ENCODE measurements around the gene FIBIN. TPM values are rescaled to one million over a fixed set of nuclear protein-coding genes. Genes with fewer than 3 reads are reported as not detected.

FIBIN gene
- total RNA-seq: not detected
- not detected for polyA plus RNA-seq
- total RNA-seq: 0 reads per million in 6 experiments

- Mint-ChIP-seq H3K4me3 (no peak within 1 kb of the TSS), H3K27ac (no peak within 1 kb of the TSS), H3K36me3 (no peaks in the 10 kb centered on the region), H3K4me1 (no peaks in the 10 kb centered on the region), H3K9me3 (peaks cover 0 to 3% (median 1%) of the 10 kb centered on the region in 9 donors), H3K27me3 (peaks cover 2 to 8% (median 5%) of the 10 kb centered on the region in 5 donors)
- DNase-seq: no peak
- no peak for ATAC-seq
- POLR2A ChIA-PET: no interaction called here
Measured at GRCh38 chr11:26993965-26994457, at the start of gene FIBIN. Gene FIBIN, plus strand, starts transcription at chr11:26994112. Its CDS starts 415 bp downstream, at chr11:26994527.

- Mint-ChIP-seq H3K27ac (no peak overlapping the region), H3K27me3 (no peaks in the 10 kb centered on the region), H3K36me3 (peaks cover 0 to 5% (median 0%) of the 10 kb centered on the region in 3 donors), H3K4me3 (no peak overlapping the region), H3K9me3 (peaks cover 0 to 27% (median 5%) of the 10 kb centered on the region in 9 donors), H3K4me1 (no peaks in the 10 kb centered on the region)
- DNase-seq: no peak
- POLR2A ChIA-PET: no interaction called here
- ATAC-seq: no peak
Measured at GRCh38 chr11:26944866-26945664, 48.8 kb upstream of the FIBIN start.

DNA sequence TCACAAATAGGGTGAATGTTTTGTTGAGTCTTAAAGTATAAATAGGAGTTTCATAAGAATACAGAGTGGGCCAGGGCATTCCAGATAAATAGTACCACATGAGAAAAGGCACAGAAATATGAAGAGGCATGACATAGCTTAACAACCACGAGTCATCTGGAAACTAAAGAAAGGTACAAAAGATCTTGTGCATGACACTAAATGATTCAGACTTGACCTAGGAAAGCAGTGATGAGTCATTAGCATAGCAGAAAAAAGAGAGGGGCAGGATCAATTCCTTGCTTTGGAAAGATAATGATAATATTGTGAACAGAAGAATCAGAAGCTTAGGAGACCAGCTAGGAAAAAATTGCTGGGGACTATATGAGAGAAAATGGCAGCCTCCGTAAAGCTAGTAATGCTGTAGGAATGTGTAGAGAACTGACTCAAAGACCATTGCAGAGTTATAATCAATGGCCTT is 47.6 kb upstream of the FIBIN start:
- Mint-ChIP-seq H3K27ac (no peak overlapping the region), H3K9me3 (peaks cover 0 to 27% (median 4%) of the 10 kb centered on the region in 9 donors), H3K27me3 (no peaks in the 10 kb centered on the region), H3K4me3 (no peak overlapping the region), H3K36me3 (peaks cover 0 to 5% (median 0%) of the 10 kb centered on the region in 3 donors), H3K4me1 (no peaks in the 10 kb centered on the region)
- ATAC-seq (no peak), DNase-seq (no peak)
- POLR2A ChIA-PET: no interaction called here

DNA sequence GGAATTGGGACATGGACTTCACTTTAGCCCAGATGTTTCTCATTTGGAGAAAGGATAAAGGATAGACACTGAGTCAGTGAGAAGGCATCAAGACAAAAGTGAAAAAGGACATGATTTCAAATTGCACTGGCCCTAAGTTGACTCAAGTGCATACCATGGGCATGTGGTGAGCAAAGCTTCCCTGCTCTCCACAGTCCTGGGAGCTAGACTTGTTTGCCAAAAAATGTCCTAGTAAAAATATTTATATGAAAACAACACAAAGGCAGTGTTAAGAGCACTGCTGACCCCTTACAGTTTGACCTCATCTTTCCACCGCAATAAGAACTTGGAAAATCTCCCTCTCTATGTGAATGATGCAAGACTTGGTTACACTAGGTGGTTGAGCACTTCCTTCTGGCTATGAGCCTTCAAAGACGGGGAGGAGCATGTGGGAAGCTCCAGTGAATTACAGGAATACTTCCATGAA is 46.5 kb upstream of the FIBIN start:
- no peaks in the 10 kb centered on the region for H3K4me1 Mint-ChIP-seq
- POLR2A ChIA-PET: no interaction called here

GRCh38 chr11:26947904-26948639 is 45.8 kb upstream of the FIBIN start:
- DNase-seq: no peak
- POLR2A ChIA-PET: no interaction called here
- H3K36me3 Mint-ChIP-seq: no peaks in the 10 kb centered on the region

More for the DNA sequence above, 46.5 kb upstream of the FIBIN start:
- no peak for ATAC-seq
- DNase-seq: no peak
- Mint-ChIP-seq H3K27me3 (no peaks in the 10 kb centered on the region), H3K9me3 (peaks cover 0 to 21% (median 2%) of the 10 kb centered on the region in 9 donors), H3K27ac (no peak overlapping the region), H3K4me3 (no peak overlapping the region), H3K36me3 (no peaks in the 10 kb centered on the region)

DNA sequence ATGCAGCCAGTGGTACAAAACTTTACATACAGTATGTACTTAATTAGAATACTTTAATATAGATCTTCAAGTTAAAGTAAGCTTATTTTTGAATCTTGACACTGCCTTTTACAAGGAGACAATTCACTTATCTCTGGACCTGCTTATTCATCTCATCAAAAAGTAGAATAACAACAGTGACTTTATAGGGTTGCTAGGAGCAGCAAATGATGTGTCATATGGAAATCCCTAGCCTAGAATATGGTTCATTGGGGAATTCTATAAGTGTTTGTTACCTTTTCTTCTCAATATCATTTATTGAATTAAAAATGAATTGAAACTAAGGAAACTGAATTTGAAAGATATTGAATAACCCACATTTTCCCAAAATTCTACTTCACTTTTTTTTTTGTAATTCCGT is 45.0 kb upstream of the FIBIN start:
- POLR2A ChIA-PET: no interaction called here
- Mint-ChIP-seq H3K4me3 (no peak overlapping the region), H3K27ac (no peak overlapping the region), H3K9me3 (peaks cover 0 to 21% (median 2%) of the 10 kb centered on the region in 9 donors), H3K27me3 (no peaks in the 10 kb centered on the region), H3K36me3 (no peaks in the 10 kb centered on the region), H3K4me1 (no peaks in the 10 kb centered on the region)
- ATAC-seq (no peak), DNase-seq (no peak)

More at GRCh38 chr11:26947904-26948639, 45.8 kb upstream of the FIBIN start:
- H3K27me3 Mint-ChIP-seq: no peaks in the 10 kb centered on the region
- H3K4me3 Mint-ChIP-seq: no peak overlapping the region
- peaks cover 0 to 21% (median 2%) of the 10 kb centered on the region in 9 donors for H3K9me3 Mint-ChIP-seq
- H3K4me1 Mint-ChIP-seq: no peaks in the 10 kb centered on the region
- ATAC-seq: no peak
- no peak overlapping the region for H3K27ac Mint-ChIP-seq

GRCh38 chr11:26949846-26950245 is 44.1 kb upstream of the FIBIN start:
- no peaks in the 10 kb centered on the region for H3K36me3 Mint-ChIP-seq
- ATAC-seq (no peak), DNase-seq (no peak)
- peaks cover 0 to 21% (median 2%) of the 10 kb centered on the region in 9 donors for H3K9me3 Mint-ChIP-seq
- POLR2A ChIA-PET: no interaction called here
- no peak overlapping the region for H3K27ac Mint-ChIP-seq
- H3K4me3 Mint-ChIP-seq: no peak overlapping the region
- H3K4me1 Mint-ChIP-seq: no peaks in the 10 kb centered on the region
- H3K27me3 Mint-ChIP-seq: no peaks in the 10 kb centered on the region

- no peak overlapping the region for H3K27ac Mint-ChIP-seq
- no peak overlapping the region for H3K4me3 Mint-ChIP-seq
- DNase-seq (no peak), ATAC-seq (no peak)
- POLR2A ChIA-PET: no interaction called here
- H3K27me3 Mint-ChIP-seq: no peaks in the 10 kb centered on the region
- no peaks in the 10 kb centered on the region for H3K36me3 Mint-ChIP-seq
- H3K9me3 Mint-ChIP-seq: peaks cover 0 to 21% (median 2%) of the 10 kb centered on the region in 9 donors
- H3K4me1 Mint-ChIP-seq: no peaks in the 10 kb centered on the region
Measured at GRCh38 chr11:26950260-26950719, 43.6 kb upstream of the FIBIN start.

DNA sequence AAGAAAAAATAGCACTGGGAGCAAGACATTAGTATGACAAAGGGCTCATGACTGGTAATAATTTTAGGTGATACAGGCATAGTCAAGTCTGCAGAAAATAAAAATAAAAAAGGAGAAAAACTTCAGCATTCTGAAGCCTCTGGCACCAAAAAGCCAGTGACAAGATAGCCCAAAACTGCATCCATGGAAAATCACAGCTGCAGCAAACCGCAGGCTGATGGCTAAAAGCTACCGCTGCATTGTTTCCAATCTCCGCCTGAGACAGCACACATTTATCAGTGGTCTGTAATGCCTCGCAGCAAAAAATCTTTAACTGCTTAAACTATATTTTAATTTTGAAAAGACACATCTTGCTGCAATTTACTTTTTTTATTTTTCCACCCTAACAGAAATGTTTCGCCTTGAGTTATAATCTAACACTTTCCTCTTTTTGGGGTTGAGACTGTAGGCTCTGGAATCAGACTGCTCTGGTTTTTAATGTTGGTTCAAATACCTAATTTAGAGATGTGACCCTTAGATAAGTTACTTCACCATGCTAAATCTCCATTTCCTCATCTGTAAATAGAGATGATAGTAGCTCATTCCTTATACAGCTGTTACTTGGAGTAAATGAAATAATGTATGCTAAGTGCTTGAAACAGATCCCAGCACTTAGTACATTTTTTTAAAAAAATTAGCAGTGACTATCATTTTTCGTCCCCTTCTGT is 42.0 kb upstream of the FIBIN start:
- DNase-seq: no peak
- POLR2A ChIA-PET: no interaction called here
- no peaks in the 10 kb centered on the region for H3K27me3 Mint-ChIP-seq
- peaks cover 0 to 14% (median 2%) of the 10 kb centered on the region in 9 donors for H3K9me3 Mint-ChIP-seq
- H3K36me3 Mint-ChIP-seq: no peaks in the 10 kb centered on the region
- ATAC-seq: no peak
- H3K27ac Mint-ChIP-seq: no peak overlapping the region
- no peak overlapping the region for H3K4me3 Mint-ChIP-seq
- H3K4me1 Mint-ChIP-seq: no peaks in the 10 kb centered on the region

DNA sequence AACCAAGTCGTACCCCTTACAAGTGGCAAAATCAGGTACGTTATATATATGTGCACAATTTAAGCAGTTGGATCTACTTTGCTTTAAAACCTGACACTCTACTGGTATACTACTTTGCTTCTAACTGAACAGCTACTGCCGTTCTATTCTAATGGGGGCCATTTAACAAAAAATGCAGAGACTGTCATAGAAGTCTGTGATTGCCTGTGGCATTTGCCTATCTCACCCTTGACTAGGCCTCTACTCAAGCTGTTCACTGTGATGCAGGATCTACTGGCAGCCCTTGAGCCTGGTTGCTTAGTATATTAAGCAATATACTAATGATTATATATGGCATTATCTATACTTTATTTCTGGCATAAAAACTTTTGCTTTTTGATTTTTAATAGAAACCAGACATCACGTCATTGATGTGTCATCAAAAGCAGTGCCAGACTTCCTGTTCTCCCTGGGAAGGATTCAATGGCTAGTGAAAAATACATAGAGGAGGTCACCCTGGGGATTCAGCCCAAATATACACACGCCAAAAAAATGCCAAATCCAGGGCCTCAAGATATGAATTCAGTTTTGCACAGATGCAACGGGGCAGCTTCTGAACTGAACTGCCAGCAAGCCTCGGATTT is 40.0 kb upstream of the FIBIN start:
- no peak overlapping the region for H3K27ac Mint-ChIP-seq
- no peak for DNase-seq
- no peak overlapping the region for H3K4me3 Mint-ChIP-seq
- POLR2A ChIA-PET: no interaction called here
- H3K9me3 Mint-ChIP-seq: peaks cover 0 to 5% (median 0%) of the 10 kb centered on the region in 9 donors
- no peaks in the 10 kb centered on the region for H3K36me3 Mint-ChIP-seq
- H3K27me3 Mint-ChIP-seq: no peaks in the 10 kb centered on the region
- H3K4me1 Mint-ChIP-seq: no peaks in the 10 kb centered on the region
- ATAC-seq: no peak

- Mint-ChIP-seq H3K4me1 (no peaks in the 10 kb centered on the region), H3K36me3 (no peaks in the 10 kb centered on the region), H3K4me3 (no peak overlapping the region), H3K27ac (no peak overlapping the region), H3K27me3 (no peaks in the 10 kb centered on the region), H3K9me3 (peaks cover 0 to 9% (median 0%) of the 10 kb centered on the region in 9 donors)
- DNase-seq (no peak), ATAC-seq (no peak)
- POLR2A ChIA-PET: no interaction called here
Measured at GRCh38 chr11:26958005-26958701, 35.8 kb upstream of the FIBIN start.

DNA sequence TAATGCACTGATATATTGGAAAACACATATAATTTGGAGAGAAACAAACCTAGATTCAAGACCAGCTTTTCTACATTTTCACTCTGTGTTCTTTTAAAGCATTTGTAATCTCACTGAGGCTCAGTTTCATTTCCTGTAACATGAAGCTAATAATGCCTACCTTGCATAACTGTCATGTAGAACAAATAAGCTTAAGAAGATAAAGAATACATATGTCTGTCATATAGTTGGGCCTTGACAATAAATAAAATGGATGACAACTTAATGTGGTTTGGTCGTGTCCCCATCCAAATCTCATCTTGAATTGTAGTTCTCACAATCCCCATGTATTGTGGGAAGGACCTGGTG is 35.2 kb upstream of the FIBIN start:
- ATAC-seq (no peak), DNase-seq (no peak)
- Mint-ChIP-seq H3K27me3 (no peaks in the 10 kb centered on the region), H3K4me3 (no peak overlapping the region), H3K4me1 (no peaks in the 10 kb centered on the region), H3K9me3 (peaks cover 0 to 9% (median 0%) of the 10 kb centered on the region in 9 donors), H3K36me3 (no peaks in the 10 kb centered on the region), H3K27ac (no peak overlapping the region)
- POLR2A ChIA-PET: no interaction called here

All from naive thymus-derived CD8-positive, alpha-beta T cell (primary cell).